Mammary epithelial cell (primary cell): ENCODE results near the gene USH1C.

Experiments
- EZH2 ChIP-seq: IDR thresholded peaks from 2 replicates; pipeline ENCODE4 v1.6.1; 2012; ENCODE audit warnings: low read length, inconsistent platforms, borderline replicate concordance
- TF ChIP-seq, protein P1 (sequence below), 2 donors: IDR thresholded peaks in 1 of 2; conservative IDR thresholded peaks in 1 of 2; 2 replicates each; pipeline ENCODE4 v1.5.1; 2011 to 2012; ENCODE audit warnings: inconsistent platforms in 2 of 2, low read length in 2 of 2, mild to moderate bottlenecking in 2 of 2, control low read depth in 1 of 2, low read depth in 1 of 2; ENCODE audit not compliant: insufficient read depth in 1 of 2; ENCODE audit errors: extremely low read depth in 1 of 2

DNA sequence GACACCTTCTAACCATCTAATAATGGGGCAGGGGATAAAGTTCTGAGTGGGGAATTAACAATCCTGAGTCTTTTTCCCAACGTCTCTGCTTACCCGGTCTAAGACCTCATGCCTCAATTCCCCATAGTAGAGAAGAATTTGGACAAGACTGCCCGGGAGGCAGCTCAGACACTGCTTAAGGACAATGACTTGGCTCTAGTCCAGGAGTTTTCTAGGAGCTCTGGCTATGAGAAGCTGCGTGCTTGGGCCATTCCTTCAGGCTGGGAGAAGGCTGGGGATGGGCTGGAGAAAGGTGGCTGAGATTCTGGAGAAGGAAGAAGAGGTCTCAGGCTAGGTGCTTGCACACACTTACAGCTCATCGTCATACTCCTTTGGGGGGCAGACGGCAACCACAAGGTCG, 47.8 kb downstream of the USH1C start:
- TF ChIP-seq, protein P1, sequence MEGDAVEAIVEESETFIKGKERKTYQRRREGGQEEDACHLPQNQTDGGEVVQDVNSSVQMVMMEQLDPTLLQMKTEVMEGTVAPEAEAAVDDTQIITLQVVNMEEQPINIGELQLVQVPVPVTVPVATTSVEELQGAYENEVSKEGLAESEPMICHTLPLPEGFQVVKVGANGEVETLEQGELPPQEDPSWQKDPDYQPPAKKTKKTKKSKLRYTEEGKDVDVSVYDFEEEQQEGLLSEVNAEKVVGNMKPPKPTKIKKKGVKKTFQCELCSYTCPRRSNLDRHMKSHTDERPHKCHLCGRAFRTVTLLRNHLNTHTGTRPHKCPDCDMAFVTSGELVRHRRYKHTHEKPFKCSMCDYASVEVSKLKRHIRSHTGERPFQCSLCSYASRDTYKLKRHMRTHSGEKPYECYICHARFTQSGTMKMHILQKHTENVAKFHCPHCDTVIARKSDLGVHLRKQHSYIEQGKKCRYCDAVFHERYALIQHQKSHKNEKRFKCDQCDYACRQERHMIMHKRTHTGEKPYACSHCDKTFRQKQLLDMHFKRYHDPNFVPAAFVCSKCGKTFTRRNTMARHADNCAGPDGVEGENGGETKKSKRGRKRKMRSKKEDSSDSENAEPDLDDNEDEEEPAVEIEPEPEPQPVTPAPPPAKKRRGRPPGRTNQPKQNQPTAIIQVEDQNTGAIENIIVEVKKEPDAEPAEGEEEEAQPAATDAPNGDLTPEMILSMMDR (conservative IDR thresholded peaks at IDR 0.05 in 1 of 2, IDR thresholded peaks at IDR 0.05 in 1 of 2; ENCODE audit: extremely low read depth in 1 of 2, insufficient read depth in 1 of 2, low read depth in 1 of 2, low read length in 2 of 2) = no peak
- no peak for TF ChIP-seq EZH2
